Measurements from ENCODE around the gene MANSC4.

- no peak for TF ChIP-seq POLR2A (IDR thresholded peaks at IDR 0.05)
- TF ChIP-seq, protein P1, sequence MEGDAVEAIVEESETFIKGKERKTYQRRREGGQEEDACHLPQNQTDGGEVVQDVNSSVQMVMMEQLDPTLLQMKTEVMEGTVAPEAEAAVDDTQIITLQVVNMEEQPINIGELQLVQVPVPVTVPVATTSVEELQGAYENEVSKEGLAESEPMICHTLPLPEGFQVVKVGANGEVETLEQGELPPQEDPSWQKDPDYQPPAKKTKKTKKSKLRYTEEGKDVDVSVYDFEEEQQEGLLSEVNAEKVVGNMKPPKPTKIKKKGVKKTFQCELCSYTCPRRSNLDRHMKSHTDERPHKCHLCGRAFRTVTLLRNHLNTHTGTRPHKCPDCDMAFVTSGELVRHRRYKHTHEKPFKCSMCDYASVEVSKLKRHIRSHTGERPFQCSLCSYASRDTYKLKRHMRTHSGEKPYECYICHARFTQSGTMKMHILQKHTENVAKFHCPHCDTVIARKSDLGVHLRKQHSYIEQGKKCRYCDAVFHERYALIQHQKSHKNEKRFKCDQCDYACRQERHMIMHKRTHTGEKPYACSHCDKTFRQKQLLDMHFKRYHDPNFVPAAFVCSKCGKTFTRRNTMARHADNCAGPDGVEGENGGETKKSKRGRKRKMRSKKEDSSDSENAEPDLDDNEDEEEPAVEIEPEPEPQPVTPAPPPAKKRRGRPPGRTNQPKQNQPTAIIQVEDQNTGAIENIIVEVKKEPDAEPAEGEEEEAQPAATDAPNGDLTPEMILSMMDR (IDR thresholded peaks at IDR 0.05): no peak
- no peak for TF ChIP-seq POLR2AphosphoS5 (IDR thresholded peaks at IDR 0.05; ENCODE audit: insufficient read depth in 1 of 2, low read depth in 1 of 2)
These were observed 25.2 kb upstream of the MANSC4 start for GRCh38 chr12:27805238-27805637.
